ENCODE measurements around the gene ITFG2. TPM values are rescaled to one million over a fixed set of nuclear protein-coding genes. Genes with fewer than 3 reads are reported as not detected.
A peak's percentile ranks its signal among the peaks of the same experiment; 100 is the strongest.

ITFG2 gene
- total and polyA plus RNA-seq, 9 of the 15 experiments (the other 6 are each of a cell fraction or from before 2014, with no cell fraction given) = 15.0 to 22.8 (median 19.4) TPM

- DNase-seq (ENCODE audit: extremely low read depth in 1 of 4, low spot score in 3 of 4) = peak; percentile 55 to 64 (median 56)
- TF ChIP-seq SMC3 (conservative IDR thresholded peaks at IDR 0.05; ENCODE audit: insufficient read depth, low read depth, low read length) (peak; percentile 52; the same call in 1 of the 2 replicates), RAD21 (CRISPR knock-in tag; conservative IDR thresholded peaks at IDR 0.05 in 1 of 2, IDR thresholded peaks at IDR 0.05 in 1 of 2) (peak; percentile 47 to 62), CHD2 (IDR thresholded peaks at IDR 0.05; ENCODE audit: low read depth, low read length) (peak; percentile 49), SIRT6 (IDR thresholded peaks at IDR 0.05; ENCODE audit: low read depth, low read length) (no peak), CTCF (IDR thresholded peaks at IDR 0.05 in 2 of 3, conservative IDR thresholded peaks at IDR 0.05 in 1 of 3; ENCODE audit: insufficient read depth in 2 of 3, low read depth in 1 of 3, low read length in 3 of 3) (peak; percentile 69 to 84 (median 77)), REST (IDR thresholded peaks at IDR 0.05; ENCODE audit: borderline replicate concordance) (peak; percentile 60), REST (CRISPR knock-in tag; IDR thresholded peaks at IDR 0.05; ENCODE audit: low read depth) (no peak), SPI1 (IDR thresholded peaks at IDR 0.05; ENCODE audit: borderline replicate concordance, low read depth, low read length) (peak; percentile 19; the same call in 1 of the 2 replicates), RB1 (IDR thresholded peaks at IDR 0.05; ENCODE audit: low read depth) (0 out of 2 replicates have a peak, but pooled peaks have one; percentile 46), DLX4 (CRISPR knock-in tag; IDR thresholded peaks at IDR 0.05) (no peak)
- Histone ChIP-seq H3K9me3 (replicated peaks; ENCODE audit: control insufficient read depth, insufficient read depth, low read depth, low read length) (no peaks in the 10 kb centered on the region), H2AFZ (ENCODE audit: low read depth, low read length) (peak overlapping the region; percentile 70; the same call in 1 of the 2 replicates), H3K79me2 (ENCODE audit: control insufficient read depth, insufficient read depth, low read length) (no peaks in the 10 kb centered on the region), H3K9me1 (ENCODE audit: control insufficient read depth, insufficient read depth, low read length) (no peaks in the 10 kb centered on the region), H3K27me3 (ENCODE audit: control insufficient read depth in 2 of 2, insufficient read depth in 2 of 2, low read length in 2 of 2) (peaks cover 16 to 20% of the 10 kb centered on the region in 2 experiments; a peak in 3 of 5 replicates), H3K4me3 (no peak overlapping the region), H3K4me1 (replicated peaks in 1 of 2; ENCODE audit: control insufficient read depth in 2 of 2, insufficient read depth in 2 of 2, low read length in 2 of 2) (peaks cover 2 to 4% of the 10 kb centered on the region in 2 experiments; a peak in 2 of 5 replicates), H3K9ac (ENCODE audit: insufficient read depth in 1 of 2, low read depth in 2 of 2, low read length in 2 of 2) (no peak overlapping the region; a peak in 1 of 4 replicates), H3K4me2 (ENCODE audit: insufficient read depth, low read length) (peak overlapping the region; percentile 74), H4K20me1 (replicated peaks; ENCODE audit: control insufficient read depth, insufficient read depth, low read length) (peaks cover 4% of the 10 kb centered on the region), H3K27ac (ENCODE audit: extremely low read depth, low read depth, low read length) (no peak overlapping the region), H3K36me3 (ENCODE audit: control insufficient read depth, insufficient read depth, low read length) (no peaks in the 10 kb centered on the region)
- ATAC-seq = peak; percentile 98
- ChIA-PET POLR2A (interaction anchor here (0.9 kb wide), 1 partner anchor 277 kb away, joined by 3 read pairs; no protein-coding TSS in a partner anchor), CTCF (ENCODE audit: low intra/inter-chr PET ratio) (no interaction called here)
- in situ Hi-C loops (cut with MboI) = no loop called here
- intact Hi-C loops (cut with micrococcal nuclease) = no loop called here
- BruUV-seq (replicated peaks) = no TSS peak
- FAIRE-seq = peak; percentile 88
- WGBS (ENCODE audit: insufficient coverage, low coverage, missing lambda C conversion rate) = 1% methylated on average over 25 of the region's 25 CpGs
These were observed 28.4 kb upstream of the ITFG2 start for GRCh38 chr12:2783936-2784600.

All from K562 (cell line).